GM21737 (cell line): ENCODE results near the gene ICE1.
"Not testable (repeated sequence)": the region's sequence is repeated elsewhere in the genome, so short reads cannot be mapped to it uniquely, and the experiment has no call there.

Experiments used
- ATAC-seq: cut with Tn5 transposase; IDR thresholded peaks from one replicate; pipeline ENCODE4 v1.9.1; 2021; ENCODE audit warnings: mild to moderate bottlenecking, moderate library complexity; ENCODE audit not compliant: unreplicated experiment

Gene ICE1

GRCh38 chr5:5403741-5404140 is 18.7 kb upstream of the ICE1 start:
- no peak for ATAC-seq

GRCh38 chr5:5404381-5404780 is 18.1 kb upstream of the ICE1 start:
- no peak for ATAC-seq

GRCh38 chr5:5405441-5405840 is 17.0 kb upstream of the ICE1 start:
- no peak for ATAC-seq

- no peak for ATAC-seq
Measured at GRCh38 chr5:5407924-5408323, 14.6 kb upstream of the ICE1 start.

- no peak for ATAC-seq
Measured at GRCh38 chr5:5409151-5409810, 13.2 kb upstream of the ICE1 start.

GRCh38 chr5:5413856-5414255 is 8.6 kb upstream of the ICE1 start:
- ATAC-seq: not testable (repeated sequence)

- ATAC-seq: no peak
Measured at GRCh38 chr5:5414999-5415398, 7.5 kb upstream of the ICE1 start.

- no peak for ATAC-seq
Measured at GRCh38 chr5:5416733-5417132, 5.7 kb upstream of the ICE1 start.

- ATAC-seq: no peak
Measured at GRCh38 chr5:5418006-5418405, 4.5 kb upstream of the ICE1 start.

GRCh38 chr5:5418764-5419163 is 3.7 kb upstream of the ICE1 start:
- ATAC-seq: no peak

- no peak for ATAC-seq
Measured at GRCh38 chr5:5419291-5420210, 2.9 kb upstream of the ICE1 start.

- no peak for ATAC-seq
Measured at GRCh38 chr5:5420251-5420650, 2.2 kb upstream of the ICE1 start.

- ATAC-seq: peak; percentile 5
Measured at GRCh38 chr5:5421149-5421960, 1.1 kb upstream of the ICE1 start.

- ATAC-seq: peak; percentile 15
Measured at GRCh38 chr5:5422819-5423515, 490 bp downstream of the ICE1 start.

- no peak for ATAC-seq
Measured at GRCh38 chr5:5423586-5423985, 1.1 kb downstream of the ICE1 start.

GRCh38 chr5:5424736-5425135 is 2.3 kb downstream of the ICE1 start:
- ATAC-seq: no peak

- no peak for ATAC-seq
Measured at GRCh38 chr5:5430136-5430535, 7.7 kb downstream of the ICE1 start.

GRCh38 chr5:5432020-5432707 is 9.7 kb downstream of the ICE1 start:
- no peak for ATAC-seq

- ATAC-seq: no peak
Measured at GRCh38 chr5:5436203-5436760, 13.8 kb downstream of the ICE1 start.
